Measurements from ENCODE around the gene CPNE6. TPM values are rescaled to one million over a fixed set of nuclear protein-coding genes. Genes with fewer than 3 reads are reported as not detected.

Gene CPNE6
- total RNA-seq, 1 experiment from 2014 or later = not detected

DNA sequence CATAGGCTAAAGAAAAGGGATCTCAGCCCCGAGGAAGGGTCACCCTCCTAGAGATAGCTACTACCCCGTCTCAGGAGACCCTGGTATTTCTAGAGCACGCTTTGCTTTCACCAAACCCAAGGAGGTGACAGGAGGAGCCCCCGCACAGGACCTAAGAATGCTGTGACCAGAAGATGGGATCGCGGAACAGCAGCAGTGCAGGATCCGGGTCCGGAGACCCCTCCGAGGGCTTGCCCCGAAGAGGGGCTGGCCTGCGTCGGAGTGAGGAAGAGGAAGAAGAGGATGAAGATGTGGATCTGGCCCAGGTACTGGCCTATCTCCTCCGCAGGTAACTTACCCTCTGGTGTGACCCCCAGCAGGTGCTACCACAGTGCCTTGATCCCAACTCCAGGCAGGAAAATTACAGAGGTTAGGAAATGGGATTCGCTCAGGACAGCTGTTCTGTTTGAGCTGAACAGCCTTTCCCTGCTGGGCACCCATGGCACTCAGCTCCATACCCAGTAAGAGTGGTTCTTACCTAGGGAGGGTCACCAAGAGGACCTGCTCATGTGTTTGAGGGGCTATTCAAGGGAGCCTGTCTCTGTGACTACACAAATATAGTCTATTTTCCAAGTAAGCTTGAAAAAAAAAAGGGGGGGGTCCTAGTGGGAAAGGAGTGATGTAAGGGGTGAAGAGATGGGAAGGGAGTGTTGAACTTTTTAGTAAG, 44.2 kb downstream of the CPNE6 start:
- no peak for TF ChIP-seq ZNF274 (IDR thresholded peaks at IDR 0.05; ENCODE audit: low read depth, low read length)
- TF ChIP-seq POLR2AphosphoS5 (IDR thresholded peaks at IDR 0.05; ENCODE audit: low read depth, low read length) = no peak
- TF ChIP-seq SRF (IDR thresholded peaks at IDR 0.05; ENCODE audit: low read depth) = no peak
- TF ChIP-seq SP1 (IDR thresholded peaks at IDR 0.05; ENCODE audit: low read depth) = no peak
- no peak for TF ChIP-seq POLR2A (IDR thresholded peaks at IDR 0.05; ENCODE audit: borderline replicate concordance, extremely low read depth, insufficient read depth, insufficient read length)
- TF ChIP-seq ELF1 (IDR thresholded peaks at IDR 0.05; ENCODE audit: borderline replicate concordance, low read depth) = no peak
- TF ChIP-seq FOSL1 (IDR thresholded peaks at IDR 0.05; ENCODE audit: low read depth) = no peak
- TF ChIP-seq RAD21 (IDR thresholded peaks at IDR 0.05; ENCODE audit: low read depth) = no peak
- TF ChIP-seq, protein P1, sequence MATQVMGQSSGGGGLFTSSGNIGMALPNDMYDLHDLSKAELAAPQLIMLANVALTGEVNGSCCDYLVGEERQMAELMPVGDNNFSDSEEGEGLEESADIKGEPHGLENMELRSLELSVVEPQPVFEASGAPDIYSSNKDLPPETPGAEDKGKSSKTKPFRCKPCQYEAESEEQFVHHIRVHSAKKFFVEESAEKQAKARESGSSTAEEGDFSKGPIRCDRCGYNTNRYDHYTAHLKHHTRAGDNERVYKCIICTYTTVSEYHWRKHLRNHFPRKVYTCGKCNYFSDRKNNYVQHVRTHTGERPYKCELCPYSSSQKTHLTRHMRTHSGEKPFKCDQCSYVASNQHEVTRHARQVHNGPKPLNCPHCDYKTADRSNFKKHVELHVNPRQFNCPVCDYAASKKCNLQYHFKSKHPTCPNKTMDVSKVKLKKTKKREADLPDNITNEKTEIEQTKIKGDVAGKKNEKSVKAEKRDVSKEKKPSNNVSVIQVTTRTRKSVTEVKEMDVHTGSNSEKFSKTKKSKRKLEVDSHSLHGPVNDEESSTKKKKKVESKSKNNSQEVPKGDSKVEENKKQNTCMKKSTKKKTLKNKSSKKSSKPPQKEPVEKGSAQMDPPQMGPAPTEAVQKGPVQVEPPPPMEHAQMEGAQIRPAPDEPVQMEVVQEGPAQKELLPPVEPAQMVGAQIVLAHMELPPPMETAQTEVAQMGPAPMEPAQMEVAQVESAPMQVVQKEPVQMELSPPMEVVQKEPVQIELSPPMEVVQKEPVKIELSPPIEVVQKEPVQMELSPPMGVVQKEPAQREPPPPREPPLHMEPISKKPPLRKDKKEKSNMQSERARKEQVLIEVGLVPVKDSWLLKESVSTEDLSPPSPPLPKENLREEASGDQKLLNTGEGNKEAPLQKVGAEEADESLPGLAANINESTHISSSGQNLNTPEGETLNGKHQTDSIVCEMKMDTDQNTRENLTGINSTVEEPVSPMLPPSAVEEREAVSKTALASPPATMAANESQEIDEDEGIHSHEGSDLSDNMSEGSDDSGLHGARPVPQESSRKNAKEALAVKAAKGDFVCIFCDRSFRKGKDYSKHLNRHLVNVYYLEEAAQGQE (IDR thresholded peaks at IDR 0.05; ENCODE audit: low read depth) = no peak
- TF ChIP-seq, protein P2, sequence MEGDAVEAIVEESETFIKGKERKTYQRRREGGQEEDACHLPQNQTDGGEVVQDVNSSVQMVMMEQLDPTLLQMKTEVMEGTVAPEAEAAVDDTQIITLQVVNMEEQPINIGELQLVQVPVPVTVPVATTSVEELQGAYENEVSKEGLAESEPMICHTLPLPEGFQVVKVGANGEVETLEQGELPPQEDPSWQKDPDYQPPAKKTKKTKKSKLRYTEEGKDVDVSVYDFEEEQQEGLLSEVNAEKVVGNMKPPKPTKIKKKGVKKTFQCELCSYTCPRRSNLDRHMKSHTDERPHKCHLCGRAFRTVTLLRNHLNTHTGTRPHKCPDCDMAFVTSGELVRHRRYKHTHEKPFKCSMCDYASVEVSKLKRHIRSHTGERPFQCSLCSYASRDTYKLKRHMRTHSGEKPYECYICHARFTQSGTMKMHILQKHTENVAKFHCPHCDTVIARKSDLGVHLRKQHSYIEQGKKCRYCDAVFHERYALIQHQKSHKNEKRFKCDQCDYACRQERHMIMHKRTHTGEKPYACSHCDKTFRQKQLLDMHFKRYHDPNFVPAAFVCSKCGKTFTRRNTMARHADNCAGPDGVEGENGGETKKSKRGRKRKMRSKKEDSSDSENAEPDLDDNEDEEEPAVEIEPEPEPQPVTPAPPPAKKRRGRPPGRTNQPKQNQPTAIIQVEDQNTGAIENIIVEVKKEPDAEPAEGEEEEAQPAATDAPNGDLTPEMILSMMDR (IDR thresholded peaks at IDR 0.05 in 2 of 3, conservative IDR thresholded peaks at IDR 0.05 in 1 of 3; ENCODE audit: borderline replicate concordance in 1 of 3, insufficient read depth in 1 of 3, low read depth in 2 of 3, low read length in 2 of 3) = no peak
- TF ChIP-seq SIN3A (IDR thresholded peaks at IDR 0.05; ENCODE audit: low read depth) = no peak
- TF ChIP-seq YY1 (IDR thresholded peaks at IDR 0.05; ENCODE audit: extremely low read depth, insufficient replicate concordance, low read depth, low read length) = no peak
- no peak for TF ChIP-seq EZH2 (IDR thresholded peaks at IDR 0.05)
- no peak for TF ChIP-seq CBX3 (IDR thresholded peaks at IDR 0.05; ENCODE audit: low read depth)
- TF ChIP-seq JUND (IDR thresholded peaks at IDR 0.05) = no peak
- TF ChIP-seq TCF7L2 (IDR thresholded peaks at IDR 0.05; ENCODE audit: borderline replicate concordance, extremely low read depth, insufficient read depth, insufficient read length) = no peak
- Histone ChIP-seq H3K36me3 (ENCODE audit: control insufficient read depth in 1 of 2, insufficient read depth in 2 of 2, low read length in 2 of 2) (peaks cover 10 to 14% of the 10 kb centered on the region in 2 experiments), H2AFZ (ENCODE audit: low read depth, low read length, poor library complexity, severe bottlenecking) (peak overlapping the region; percentile 23), H3K79me2 (ENCODE audit: insufficient read depth, low read length) (peaks cover 14% of the 10 kb centered on the region; the same call in 1 of the 2 replicates), H3K4me1 (ENCODE audit: control insufficient read depth in 1 of 2, insufficient read depth in 2 of 2, low read length in 2 of 2) (peaks cover 6 to 16% of the 10 kb centered on the region in 2 experiments; a peak in 3 of 4 replicates), H3K27ac (ENCODE audit: low read depth, low read length) (peak overlapping the region; percentile 97), H3K9ac (ENCODE audit: low read length) (peak overlapping the region; percentile 84), H3K4me3 (replicated peaks in 1 of 2; ENCODE audit: low read depth in 1 of 2, low read length in 2 of 2) (peak overlapping the region; percentile 86 to 92), H3K9me3 (ENCODE audit: control insufficient read depth in 1 of 2, insufficient read depth in 1 of 2, low read depth in 1 of 2, low read length in 2 of 2) (no peaks in the 10 kb centered on the region), H3K4me2 (ENCODE audit: low read length) (peak overlapping the region; percentile 95), H3K27me3 (ENCODE audit: insufficient read depth, low read length) (no peaks in the 10 kb centered on the region), H3K9me2 (ENCODE audit: insufficient read depth) (no peaks in the 10 kb centered on the region), H4K20me1 (ENCODE audit: insufficient read depth) (no peaks in the 10 kb centered on the region)
- POLR2A ChIA-PET = interaction anchor here (0.9 to 2.6 kb wide), 12 partner anchors 9 to 127 kb away, joined by 3 to 49 read pairs (median 8); partner anchors contain the start of genes EMC9, FITM1, IPO4 and IRF9
- no peak for DNase-seq (ENCODE audit: low read depth, low spot score)
- CTCF ChIA-PET = interaction anchor here (1.2 to 2.7 kb wide), 6 partner anchors 18 to 182 kb away, joined by 3 to 11 read pairs (median 8); partner anchors contain the start of gene EMC9
- BruUV-seq (replicated peaks) = TSS peak; percentile 67
- RAD21 ChIA-PET (ENCODE audit: low non-redundant PET in 1 of 2, low total read pairs in 2 of 2, uncharacterized antibody in 2 of 2, unreplicated experiment in 2 of 2) = interaction anchor here (0.5 to 1.6 kb wide), 4 partner anchors 22 to 450 kb away, joined by 3 to 10 read pairs (median 4); partner anchors contain the start of gene EMC9 (in 1 of the 2)
- ATAC-seq = no peak
- intact Hi-C loops (cut with micrococcal nuclease) = loop anchor here (2.0 kb wide), 1 partner anchor 45 kb away; the partner anchor contains the start of gene IRF9

Data from HCT116 (cell line).